GM15510 (cell line): Measurements from ENCODE around the gene ANKRD11.

Source experiments
- POLR2A ChIP-seq: IDR thresholded peaks from 3 replicates; pipeline ENCODE4 v1.6.1; 2011; ENCODE audit warnings: borderline replicate concordance; ENCODE audit not compliant: insufficient read length; ENCODE audit errors: extremely low read depth

The ANKRD11 gene

GRCh38 chr16:89352091-89352681 is 138.2 kb downstream of the ANKRD11 start:
- no peak for TF ChIP-seq POLR2A

GRCh38 chr16:89351645-89352044 is 138.7 kb downstream of the ANKRD11 start:
- TF ChIP-seq POLR2A, result no peak

GRCh38 chr16:89350701-89351380 is 139.5 kb downstream of the ANKRD11 start:
- TF ChIP-seq POLR2A, result no peak

- TF ChIP-seq POLR2A, result no peak
Observed at GRCh38 chr16:89349947-89350633, 140.3 kb downstream of the ANKRD11 start.

- no peak for TF ChIP-seq POLR2A
Observed at GRCh38 chr16:89347807-89348206, 142.6 kb downstream of the ANKRD11 start.

- no peak for TF ChIP-seq POLR2A
Observed at GRCh38 chr16:89346869-89347268, 143.5 kb downstream of the ANKRD11 start.

GRCh38 chr16:89345642-89346150 is 144.7 kb downstream of the ANKRD11 start:
- TF ChIP-seq POLR2A, result no peak

- no peak for TF ChIP-seq POLR2A
Observed at GRCh38 chr16:89344846-89345611, 145.3 kb downstream of the ANKRD11 start.

- TF ChIP-seq POLR2A, result no peak
Observed at GRCh38 chr16:89344458-89344834, 145.9 kb downstream of the ANKRD11 start.

GRCh38 chr16:89343501-89344457 is 146.6 kb downstream of the ANKRD11 start:
- no peak for TF ChIP-seq POLR2A

GRCh38 chr16:89341697-89342694 is 148.4 kb downstream of the ANKRD11 start:
- no peak for TF ChIP-seq POLR2A

- TF ChIP-seq POLR2A, result no peak
Observed at GRCh38 chr16:89341279-89341678, 149.1 kb downstream of the ANKRD11 start.

- no peak for TF ChIP-seq POLR2A
Observed at GRCh38 chr16:89338863-89339262, 151.5 kb downstream of the ANKRD11 start.
